SU-DHL-6 (cell line): ENCODE results near the gene PYGL.

Experiments used
- EZH2phosphoT487 ChIP-seq: fragments of 200-600 bp; sonication (generic), shearing (Covaris generic); conservative IDR thresholded peaks from 2 replicates; pipeline ENCODE4 v1.6.1; 2018; ENCODE audit warnings: mild to moderate bottlenecking, antibody characterized with exemption, low read length, moderate library complexity, mixed read lengths
- TF ChIP-seq, protein P1 (sequence below): fragments of 200-600 bp; sonication (generic); IDR thresholded peaks from one replicate; pipeline ENCODE4 v1.5.1; 2017; ENCODE audit warnings: antibody characterized with exemption, mild to moderate bottlenecking, low read length, moderate library complexity; ENCODE audit not compliant: insufficient read depth, poor library complexity, severe bottlenecking

DNA sequence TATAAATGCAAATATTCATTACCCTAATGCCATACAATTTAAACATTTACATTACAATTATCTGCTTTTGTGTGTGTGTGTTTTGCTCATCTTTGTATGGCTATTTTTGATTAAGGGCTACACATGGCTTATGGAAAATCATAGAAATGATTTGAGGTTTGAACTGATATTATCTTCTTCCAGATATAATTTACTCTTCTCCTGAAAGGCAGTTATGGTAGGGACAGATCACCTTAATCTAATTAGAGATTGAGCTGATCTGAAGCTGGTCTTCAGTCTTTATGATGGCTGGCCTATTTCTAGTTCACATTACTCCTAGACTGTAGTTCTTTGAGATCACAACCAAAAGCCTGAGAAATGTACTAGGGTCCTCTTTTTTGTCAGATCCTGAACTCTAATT, 56.8 kb downstream of the PYGL start:
- TF ChIP-seq, protein P1, sequence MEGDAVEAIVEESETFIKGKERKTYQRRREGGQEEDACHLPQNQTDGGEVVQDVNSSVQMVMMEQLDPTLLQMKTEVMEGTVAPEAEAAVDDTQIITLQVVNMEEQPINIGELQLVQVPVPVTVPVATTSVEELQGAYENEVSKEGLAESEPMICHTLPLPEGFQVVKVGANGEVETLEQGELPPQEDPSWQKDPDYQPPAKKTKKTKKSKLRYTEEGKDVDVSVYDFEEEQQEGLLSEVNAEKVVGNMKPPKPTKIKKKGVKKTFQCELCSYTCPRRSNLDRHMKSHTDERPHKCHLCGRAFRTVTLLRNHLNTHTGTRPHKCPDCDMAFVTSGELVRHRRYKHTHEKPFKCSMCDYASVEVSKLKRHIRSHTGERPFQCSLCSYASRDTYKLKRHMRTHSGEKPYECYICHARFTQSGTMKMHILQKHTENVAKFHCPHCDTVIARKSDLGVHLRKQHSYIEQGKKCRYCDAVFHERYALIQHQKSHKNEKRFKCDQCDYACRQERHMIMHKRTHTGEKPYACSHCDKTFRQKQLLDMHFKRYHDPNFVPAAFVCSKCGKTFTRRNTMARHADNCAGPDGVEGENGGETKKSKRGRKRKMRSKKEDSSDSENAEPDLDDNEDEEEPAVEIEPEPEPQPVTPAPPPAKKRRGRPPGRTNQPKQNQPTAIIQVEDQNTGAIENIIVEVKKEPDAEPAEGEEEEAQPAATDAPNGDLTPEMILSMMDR: no peak
- no peak for TF ChIP-seq EZH2phosphoT487
